ENCODE measurements around the gene RBCK1.
"Not testable (repeated sequence)": the region's sequence is repeated elsewhere in the genome, so short reads cannot be mapped to it uniquely, and the experiment has no call there.

- not testable (repeated sequence) for TF ChIP-seq POLR2A, CTCF (IDR thresholded peaks at IDR 0.05)
Observed at GRCh38 chr20:372543-373082, 35.5 kb upstream of the RBCK1 start.

All from testis (tissue), 2 donors.